Measurements from ENCODE around the gene NUP210.

Gene NUP210

DNA sequence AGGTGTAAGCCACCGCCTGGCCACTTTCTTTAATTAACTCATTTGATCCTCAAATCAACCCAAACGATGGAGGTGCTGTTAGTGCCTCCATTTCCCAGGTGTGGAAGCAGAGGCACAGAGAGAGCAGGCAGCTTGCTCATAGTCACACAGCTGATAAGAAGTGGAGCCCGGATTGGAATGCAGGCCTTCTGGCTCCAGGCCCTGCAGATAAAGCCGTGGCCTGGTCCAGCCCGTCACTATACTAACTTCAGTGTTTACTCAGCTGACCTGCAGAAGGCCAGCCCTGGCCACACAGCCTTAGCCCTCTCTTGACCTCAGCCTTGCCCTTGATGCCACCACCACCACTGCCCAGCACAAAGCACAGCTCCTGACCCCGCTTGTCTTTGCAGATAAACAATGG lies 116.7 kb downstream of the NUP210 start:
- intact Hi-C loops (cut with DNase I) = no loop called here
- peak in 3 of 10 donors; percentile 14 to 49 (median 39) for DNase-seq

DNA sequence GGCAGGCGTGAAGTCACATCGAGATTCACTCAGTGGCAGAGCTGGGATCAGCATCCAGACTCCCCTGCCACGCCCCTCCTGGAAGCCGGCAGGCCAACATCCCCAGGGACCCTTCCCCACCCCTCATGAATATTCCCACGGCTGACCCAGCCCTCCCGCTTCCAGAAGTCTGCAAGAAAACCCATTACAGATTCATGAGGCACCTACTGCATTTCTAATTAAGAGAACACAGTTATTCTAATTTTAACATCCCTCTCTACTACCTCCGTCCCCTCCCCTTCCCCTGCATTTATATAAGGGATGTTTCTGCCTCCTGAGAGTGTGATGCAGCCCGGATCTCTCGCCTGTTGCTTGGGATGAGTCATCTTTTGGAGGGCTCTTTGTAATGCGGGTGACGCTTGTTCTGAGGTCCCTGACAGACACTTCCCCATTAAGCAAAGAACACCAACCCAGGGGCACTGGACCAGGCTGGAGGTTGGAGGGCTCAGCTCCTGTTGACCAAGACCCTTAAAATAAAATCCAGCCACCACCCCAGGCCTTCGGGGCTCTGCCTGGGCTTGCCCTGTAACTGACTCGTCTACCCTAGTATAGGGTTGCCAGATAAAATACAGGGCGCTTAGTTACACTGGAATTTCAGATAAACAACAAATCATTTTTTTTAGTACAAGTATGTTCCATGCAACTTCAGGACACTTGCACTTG lies 118.7 kb downstream of the NUP210 start:
- DNase-seq = peak in 4 of 10 donors; percentile 30 to 90 (median 80)
- intact Hi-C loops (cut with DNase I) = no loop called here

DNA sequence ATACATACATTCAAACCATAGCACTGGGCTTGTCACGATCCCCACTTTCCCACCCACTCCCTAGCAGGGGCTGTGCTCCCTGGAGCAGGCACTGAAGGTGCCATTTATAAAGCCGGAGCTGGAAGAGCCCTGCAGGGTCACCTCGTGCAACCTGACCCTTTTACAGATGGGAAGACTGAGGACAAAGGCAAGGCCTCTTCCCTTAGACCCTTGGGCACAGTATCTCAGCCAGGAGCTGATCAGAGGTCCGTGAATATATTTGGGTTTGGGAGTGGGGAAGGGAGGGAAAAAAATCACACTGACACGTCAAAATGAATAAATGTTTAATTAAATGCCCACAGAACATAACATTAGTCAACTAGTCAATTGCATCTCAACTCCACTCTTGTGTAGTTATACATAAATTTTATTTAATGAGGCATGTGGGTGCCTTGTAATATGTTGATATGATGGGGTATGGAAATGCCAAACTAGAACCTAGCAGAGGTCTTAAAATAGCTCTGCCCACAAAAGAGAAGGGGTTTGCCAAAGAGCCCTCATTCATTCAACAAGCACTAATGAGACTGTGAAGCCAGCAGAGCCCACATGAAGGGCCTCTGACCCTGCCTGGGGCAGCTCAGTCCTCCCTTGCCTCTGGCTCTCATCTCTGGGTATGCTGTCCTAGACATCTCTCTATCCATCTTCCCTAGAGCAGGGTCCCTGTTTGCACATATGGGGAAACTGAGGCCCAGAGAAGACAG lies 119.4 kb downstream of the NUP210 start:
- intact Hi-C loops (cut with DNase I) = no loop called here
- DNase-seq = peak in 2 of 10 donors; percentile 21

DNA sequence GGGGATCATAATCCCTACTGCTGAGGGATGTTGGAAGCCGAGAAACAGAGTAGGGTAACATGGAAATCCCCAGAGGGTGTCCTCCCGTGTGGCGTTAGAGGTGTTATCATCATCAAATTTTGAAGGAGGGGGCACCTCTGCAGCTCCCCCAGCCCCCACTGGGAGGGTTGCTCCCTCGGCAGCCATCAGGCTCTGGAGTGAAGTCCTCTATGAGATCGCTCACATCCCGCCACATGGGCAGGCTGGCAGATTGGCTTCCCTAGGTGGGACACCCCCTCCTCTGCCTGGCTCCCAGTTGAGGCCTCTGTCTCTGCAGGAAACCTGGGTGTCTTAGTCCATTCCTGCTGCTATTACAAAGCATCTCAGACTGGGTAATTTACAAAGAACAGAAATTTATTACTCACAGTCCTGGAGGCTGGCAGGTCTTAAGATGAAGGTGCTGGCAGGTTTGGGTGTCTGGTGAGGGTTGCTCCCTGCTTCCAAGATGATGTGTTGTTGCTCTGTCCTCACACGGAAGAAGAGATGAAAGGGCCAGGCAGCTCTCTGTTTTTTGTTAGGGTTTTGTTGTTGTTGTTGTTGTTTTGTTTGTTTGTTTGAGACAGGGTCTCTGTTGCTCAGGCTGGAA lies 120.5 kb downstream of the NUP210 start:
- DNase-seq = peak in 3 of 10 donors; percentile 13 to 47 (median 24)

DNA sequence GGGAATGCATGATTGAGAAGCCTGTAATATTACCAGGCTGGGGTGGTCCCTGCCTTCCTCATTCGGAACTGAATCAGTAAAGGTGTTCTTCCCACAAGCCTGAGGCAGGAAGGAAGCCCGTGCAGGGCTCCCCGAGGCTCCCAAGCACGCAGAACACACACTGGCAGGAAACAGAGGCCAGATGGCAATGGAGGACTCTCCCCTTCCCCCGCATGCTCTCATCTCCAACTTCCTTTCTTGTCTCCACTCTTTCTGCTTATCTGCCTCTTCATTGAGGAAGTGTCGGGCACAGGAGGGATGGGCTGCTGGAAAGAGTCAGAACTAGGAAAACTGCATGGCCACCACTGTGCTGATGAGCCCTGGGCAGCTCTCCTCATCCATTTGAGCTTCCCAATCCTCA lies 123.5 kb downstream of the NUP210 start:
- peak in 4 of 10 donors; percentile 31 to 86 (median 77) for DNase-seq
- intact Hi-C loops (cut with DNase I) = no loop called here

More for the DNA sequence above, 120.5 kb downstream of the NUP210 start:
- intact Hi-C loops (cut with DNase I) = no loop called here

DNA sequence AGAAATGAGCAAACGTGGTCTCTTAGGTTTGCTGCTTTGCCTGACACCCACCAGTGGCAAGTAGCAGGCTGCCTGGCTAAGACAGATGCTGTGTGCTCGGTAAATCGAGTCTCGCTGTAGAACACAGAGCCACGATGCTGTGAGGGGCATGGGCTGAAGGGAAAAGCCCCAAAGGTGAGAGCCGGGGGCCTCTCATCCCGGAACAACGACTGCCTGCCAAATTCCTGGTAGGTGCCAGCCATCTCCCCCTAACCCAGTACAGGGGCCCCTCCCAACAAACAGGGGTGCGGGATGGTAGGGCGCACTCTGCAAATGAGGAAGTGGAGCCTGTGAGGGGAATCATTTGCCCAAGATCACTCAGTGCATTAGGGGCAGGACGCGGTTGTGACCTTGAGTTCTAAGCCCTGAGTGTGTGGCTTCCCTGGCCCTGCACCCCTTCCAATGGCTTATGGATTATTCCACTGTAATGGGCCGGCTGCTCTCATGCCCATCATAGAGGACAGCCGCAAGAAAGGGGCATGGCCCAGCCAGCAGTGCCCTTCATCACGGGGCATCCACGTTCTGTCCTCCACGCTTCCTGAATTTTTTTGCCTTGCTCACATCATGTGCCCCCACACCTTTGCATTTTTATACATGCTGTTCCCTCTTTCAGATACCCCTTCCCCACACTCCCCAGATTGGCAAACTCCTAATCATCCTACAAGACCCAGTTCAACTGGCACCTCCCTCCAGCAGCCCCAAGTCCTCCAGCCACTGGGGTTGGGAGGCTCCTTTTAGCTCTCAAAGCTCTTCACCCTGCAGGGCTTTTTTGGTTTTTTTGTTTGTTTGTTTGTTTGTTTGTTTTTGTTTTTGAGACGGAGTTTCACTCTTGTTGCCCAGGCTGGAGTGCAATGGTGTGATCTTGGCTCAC lies 125.4 kb downstream of the NUP210 start:
- intact Hi-C loops (cut with DNase I) = no loop called here

DNA sequence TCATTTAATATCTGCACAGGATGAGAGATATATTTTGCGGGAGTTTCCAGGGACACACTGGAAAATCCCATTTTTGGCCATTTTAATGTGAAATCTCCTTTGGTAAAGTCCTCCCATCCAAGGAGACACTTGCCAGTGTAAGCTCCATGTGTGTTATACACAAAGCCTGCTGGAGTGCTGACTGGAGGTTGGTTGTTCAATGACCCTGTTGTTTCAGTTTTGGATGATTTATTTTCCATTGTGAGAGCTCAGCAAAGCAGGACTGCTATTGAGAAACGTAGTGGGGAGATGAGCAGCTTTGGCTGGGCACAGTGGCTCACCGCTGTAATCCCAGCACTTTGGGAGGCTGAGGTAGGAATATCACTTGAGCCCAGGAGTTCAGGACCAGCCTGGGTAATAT lies 127.7 kb downstream of the NUP210 start:
- intact Hi-C loops (cut with DNase I) = no loop called here
- peak in 2 of 10 donors; percentile 4 to 18 for DNase-seq

More for the DNA sequence above, 125.4 kb downstream of the NUP210 start:
- DNase-seq = peak in 3 of 10 donors; percentile 33 to 47 (median 46)

DNA sequence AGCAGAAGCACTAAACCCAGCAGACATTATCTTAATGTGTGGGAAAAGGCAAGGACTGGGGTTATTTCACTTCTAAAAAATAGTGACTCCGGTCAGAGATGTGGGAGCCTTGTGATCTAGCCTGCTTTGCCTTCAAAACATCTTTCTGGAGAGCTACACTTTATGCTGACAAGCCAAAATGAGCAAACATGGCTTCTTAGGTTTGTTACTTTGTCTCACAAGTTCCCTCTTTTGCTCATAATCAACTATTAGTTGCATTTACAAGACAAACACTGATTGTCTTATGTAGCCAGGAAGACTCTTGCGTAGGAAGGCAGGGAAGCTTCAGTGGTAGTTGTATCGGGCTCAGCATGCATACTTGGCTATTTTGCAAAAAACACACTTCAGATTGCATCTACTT lies 129.2 kb downstream of the NUP210 start:
- DNase-seq = no peak
- intact Hi-C loops (cut with DNase I) = no loop called here

DNA sequence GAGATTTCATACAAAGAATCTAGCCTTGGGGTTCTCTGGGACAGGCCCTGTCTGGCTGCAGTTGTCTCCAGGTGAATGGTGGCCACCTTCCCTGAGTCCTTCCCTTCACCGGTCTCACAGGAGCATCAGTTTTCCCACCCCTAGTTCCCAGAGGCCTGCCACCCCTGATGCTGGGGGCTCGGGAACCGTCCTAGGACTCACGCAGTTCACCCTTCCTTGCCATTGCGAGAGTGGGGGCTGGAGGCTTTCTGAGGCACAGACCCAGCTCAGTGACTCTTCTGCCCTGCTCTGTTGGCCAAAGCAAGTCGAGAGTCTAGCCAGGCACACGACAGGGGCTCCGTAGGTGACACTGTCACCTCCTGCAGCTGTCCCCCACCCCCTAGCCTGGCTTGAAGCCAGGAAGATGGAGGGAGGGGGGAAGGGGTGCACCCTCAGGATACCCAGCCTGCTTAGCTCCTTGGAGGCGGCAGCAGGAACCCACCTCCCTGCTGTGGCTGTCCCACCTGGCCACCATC lies 130.3 kb downstream of the NUP210 start:
- DNase-seq = peak in 3 of 10 donors; percentile 52 to 65 (median 57)
- intact Hi-C loops (cut with DNase I) = loop anchor here (10.0 kb wide), 1 partner anchor 195 kb away; no protein-coding TSS in a partner anchor

DNA sequence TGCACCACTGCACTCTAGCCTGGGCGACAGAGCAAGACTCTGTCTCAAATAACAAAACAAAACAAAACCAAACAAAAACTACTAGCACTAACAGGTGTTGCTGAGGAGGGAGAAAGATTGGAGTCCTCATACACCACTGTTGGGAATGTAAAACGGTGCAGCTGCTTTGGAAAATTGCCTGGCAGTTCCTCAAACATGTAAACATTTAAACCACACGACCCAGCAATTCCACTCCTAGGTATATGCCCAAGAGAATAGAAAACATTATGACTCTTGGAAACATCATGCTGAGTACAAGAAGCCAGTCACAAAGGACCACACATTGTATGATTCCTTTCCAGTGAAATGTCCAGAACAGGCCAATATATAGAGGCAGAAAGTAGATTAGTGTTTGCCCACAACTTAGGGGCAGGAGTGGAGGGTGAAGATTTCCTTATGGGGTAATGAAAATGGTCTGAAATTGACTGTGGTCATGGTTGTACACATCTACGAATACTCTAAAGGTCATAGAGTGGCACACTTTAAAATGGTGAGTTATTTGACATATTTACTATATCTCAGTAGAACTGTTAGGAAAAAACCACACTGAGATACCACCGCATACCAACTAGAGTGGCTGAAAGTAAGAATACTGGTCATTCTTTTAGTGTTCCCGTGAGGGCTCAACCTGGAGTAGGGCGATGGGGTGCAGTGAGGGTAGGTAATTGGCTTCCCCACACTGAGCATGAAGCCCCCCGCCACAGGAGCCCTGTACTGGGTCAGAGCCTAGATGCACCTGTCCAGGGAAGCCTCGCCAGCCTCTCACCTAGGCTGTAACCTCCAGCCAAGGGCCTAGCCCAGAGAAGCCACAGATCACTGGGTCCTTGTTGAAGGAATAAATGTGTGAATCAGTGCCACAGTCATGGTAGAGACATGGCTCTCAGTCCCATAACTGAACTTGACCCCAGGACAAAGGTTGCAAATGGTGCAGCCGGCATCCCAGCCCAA lies 131.1 kb downstream of the NUP210 start:
- intact Hi-C loops (cut with DNase I) = loop anchor here (10.0 kb wide), 1 partner anchor 194 kb away; no protein-coding TSS in a partner anchor
- DNase-seq = peak in 2 of 10 donors; percentile 27 to 39

DNA sequence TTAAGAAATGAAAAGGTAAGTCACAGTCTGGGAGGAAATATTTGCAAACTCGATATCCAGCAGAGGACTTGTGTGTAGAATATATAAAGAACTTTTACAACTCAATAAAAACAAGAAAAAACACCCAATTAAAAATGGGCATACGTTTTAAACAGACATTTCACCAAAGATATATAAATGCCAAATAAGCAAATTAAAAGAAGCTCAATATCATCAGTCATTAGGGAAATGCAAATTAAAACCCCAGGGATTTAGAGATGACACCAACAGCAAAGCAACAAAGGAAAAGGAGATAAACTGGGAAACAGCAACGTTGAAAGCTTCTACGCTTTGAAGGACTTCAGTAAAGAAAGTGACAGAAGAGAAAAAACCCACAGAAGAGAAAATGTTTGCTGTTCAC lies 132.3 kb downstream of the NUP210 start:
- no peak for DNase-seq
- intact Hi-C loops (cut with DNase I) = loop anchor here (10.0 kb wide), 1 partner anchor 193 kb away; no protein-coding TSS in a partner anchor

DNA sequence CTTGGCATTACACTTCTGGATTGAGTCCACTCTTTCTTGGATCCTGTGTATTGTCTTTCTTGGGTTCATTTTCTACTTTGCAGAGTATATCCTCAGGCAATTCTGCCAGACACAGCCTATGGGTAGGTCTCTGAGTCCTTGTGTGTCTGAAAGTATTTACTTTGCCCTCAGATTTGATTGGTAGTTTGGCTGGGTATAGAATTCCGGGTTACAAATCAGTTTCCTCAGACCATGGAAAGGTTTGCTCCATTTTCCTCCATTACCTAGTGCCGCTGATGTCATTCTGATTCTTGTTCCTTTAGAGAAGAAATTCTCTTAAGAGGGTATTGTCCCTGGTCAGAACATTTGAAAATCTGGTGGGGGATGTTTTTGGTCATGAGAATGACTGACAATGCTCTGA lies 133.2 kb downstream of the NUP210 start:
- no peak for DNase-seq
- intact Hi-C loops (cut with DNase I) = loop anchor here (10.0 kb wide), 1 partner anchor 192 kb away; no protein-coding TSS in a partner anchor

DNA sequence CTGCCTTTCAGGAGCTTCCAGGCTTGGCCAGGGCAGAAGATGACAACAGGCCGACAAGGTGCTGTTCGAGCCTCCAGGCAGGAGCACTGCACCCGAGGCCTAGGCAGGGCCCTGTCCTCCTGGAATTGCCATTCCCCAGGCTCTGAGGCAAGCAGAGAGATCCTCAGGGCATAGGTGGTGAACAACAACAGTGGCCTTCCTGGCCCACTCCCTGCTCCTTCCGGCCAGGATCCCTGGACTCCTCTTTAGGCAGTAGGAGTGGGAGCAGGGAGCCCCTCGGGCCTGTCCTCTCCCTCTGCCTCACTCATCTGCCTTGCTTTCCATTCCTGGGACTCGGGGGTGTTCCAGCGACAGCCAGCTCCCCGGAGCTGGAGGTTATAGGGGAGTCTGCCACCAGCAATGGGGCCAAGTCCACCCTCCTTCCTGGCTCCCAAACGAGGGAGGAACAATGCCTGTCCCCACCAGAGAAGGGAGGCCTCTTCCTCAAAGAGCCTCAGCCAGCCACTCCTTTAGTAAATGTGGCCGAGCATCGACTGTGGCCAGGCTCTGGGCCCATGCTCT lies 135.0 kb downstream of the NUP210 start:
- intact Hi-C loops (cut with DNase I) = loop anchor here (10.0 kb wide), 1 partner anchor 190 kb away; no protein-coding TSS in a partner anchor
- peak in 3 of 10 donors; percentile 8 to 74 (median 39) for DNase-seq

DNA sequence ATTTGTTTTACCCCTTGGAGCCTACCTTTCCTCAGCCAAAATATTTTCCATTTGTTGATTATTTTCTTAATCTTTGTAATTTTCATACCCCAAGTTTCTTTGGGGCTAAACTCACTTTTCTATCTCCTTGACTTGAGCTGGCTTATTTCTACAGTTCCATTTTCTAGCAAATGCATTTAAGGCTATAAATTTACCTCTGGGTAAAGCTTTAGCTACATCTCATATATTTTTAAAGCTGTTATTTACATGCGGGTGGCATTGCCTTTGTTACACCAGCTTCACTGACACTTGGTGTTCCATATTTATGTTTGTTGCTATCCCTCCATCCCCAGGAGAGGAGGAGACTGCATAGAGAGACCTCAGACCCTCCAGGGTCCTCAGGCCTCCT lies 136.3 kb downstream of the NUP210 start:
- DNase-seq = no peak
- intact Hi-C loops (cut with DNase I) = loop anchor here (10.0 kb wide), 1 partner anchor 189 kb away; no protein-coding TSS in a partner anchor

DNA sequence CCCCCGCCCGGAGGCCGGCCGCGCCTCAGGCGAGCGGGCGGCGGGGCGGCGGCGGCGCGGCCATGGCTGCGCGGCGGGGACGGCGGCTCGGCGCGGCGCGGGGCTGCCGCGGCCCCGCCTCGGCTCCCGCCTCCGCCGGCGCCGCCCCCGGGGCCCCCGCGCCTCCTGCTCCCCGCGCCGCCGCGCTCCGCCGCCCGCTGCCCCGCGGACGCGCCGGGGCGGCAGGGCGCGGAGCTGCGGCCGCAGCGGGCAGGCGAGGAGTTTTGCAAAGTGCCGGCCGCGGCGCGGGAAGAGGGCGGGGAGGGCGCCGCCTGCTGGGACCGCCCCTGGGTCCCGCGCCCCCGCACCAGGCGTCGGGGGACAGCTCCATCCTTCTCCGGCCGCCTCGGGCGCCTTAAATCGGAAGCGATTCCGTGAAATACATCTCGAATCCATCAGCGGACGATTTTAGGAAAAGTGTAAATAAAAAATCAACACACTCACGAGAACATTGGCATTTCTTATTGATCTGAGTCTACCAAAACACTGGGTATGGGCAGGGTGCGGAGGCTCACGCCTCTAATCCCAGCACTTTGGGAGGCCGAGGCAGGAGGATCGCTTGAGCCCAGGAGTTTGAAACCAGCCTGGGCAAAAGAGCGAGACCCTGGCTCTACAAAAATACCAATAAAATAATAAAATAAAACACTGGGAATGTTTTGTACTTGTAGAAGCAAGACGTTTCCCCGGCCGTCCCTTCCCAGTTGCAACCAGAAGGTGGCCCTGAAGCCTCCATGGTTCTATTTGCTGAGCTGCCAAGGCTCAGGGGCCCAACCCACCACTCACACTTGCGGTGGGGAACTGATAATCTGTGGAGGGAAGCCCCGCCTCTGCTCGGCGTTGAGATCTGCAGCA lies 136.9 kb downstream of the NUP210 start:
- intact Hi-C loops (cut with DNase I) = loop anchor here (10.0 kb wide), 1 partner anchor 188 kb away; no protein-coding TSS in a partner anchor
- peak in 6 of 10 donors; percentile 9 to 90 (median 71) for DNase-seq

DNA sequence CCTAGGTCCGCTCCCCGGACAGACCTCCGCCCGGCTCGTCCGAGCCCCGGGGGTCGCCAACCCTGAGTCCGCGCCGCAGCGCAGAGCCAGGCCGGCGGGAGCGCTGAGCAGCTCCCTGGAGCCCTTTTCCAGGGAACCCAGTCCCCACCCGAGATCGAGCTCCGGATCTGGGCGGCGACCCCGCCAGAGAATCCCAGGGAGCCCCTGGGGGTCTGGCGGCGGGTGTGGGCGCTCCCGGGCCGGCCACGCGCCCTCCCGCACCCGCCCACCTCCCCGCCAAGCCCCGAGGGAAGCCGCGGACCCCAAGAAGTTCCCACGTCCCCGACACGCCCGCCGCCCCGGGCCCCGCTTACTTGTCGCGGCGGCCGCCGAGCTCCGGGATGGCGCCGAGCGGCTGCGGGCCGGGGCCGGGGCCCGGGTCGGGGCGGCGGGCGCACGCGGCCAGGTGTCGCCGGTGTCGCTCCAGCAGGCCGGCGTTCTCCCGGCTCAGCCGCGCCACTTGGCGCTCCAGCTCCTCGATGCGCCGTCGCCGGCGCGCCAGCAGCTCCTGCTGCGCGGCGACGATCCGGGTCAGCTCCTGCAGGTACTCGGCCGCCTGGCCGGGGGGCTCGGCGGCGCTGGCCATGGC lies 137.7 kb downstream of the NUP210 start:
- peak in 4 of 10 donors; percentile 6 to 77 (median 41) for DNase-seq
- intact Hi-C loops (cut with DNase I) = loop anchor here (10.0 kb wide), 1 partner anchor 188 kb away; no protein-coding TSS in a partner anchor

Measured in posterior cingulate gyrus (tissue), 11 donors.